Stimulated activated CD4-positive, alpha-beta T cell treated with anti-CD3 and anti-CD28 coated beads, Interleukin-12 subunit alpha, Interleukin-12 subunit beta, amount 100 ng/mL, for 4 hours (primary cell): Measurements from ENCODE around the gene RNF148.

ENCODE experiments used
- DNase-seq: peaks from one replicate; pipeline ENCODE4 v3.0.0-alpha.2; 2020

RNF148 gene, protein sequence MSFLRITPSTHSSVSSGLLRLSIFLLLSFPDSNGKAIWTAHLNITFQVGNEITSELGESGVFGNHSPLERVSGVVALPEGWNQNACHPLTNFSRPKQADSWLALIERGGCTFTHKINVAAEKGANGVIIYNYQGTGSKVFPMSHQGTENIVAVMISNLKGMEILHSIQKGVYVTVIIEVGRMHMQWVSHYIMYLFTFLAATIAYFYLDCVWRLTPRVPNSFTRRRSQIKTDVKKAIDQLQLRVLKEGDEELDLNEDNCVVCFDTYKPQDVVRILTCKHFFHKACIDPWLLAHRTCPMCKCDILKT

DNA sequence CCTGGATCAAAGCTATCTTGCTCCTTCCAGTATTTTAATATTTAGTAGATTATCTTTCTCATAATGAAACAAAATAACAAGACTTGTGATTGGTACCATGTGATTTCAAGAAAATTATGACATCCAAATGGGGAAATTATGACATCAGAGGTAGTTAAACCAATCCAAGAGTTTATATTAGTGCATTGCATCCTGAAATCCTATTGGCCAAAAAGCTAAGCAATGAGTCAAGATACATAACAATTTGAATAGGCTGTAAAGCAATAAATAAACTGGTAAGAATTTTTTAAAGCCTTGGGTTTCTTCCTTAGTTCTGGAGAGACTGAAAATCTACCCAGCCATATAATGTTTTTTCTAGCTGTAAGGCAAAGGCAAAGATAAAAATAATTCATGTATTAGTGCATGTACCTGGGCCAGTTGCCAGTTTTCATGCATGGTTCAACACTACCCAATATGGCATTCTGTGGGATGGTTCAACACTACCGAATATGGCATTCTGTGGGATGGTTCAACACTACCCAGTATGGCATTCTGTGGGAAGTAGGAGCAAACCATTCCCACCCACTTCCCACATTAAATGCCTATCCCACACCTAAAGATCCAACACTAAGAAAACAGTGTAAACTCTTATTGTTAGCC is at the start of gene RNF148:
Gene RNF148 (minus strand): TSS at position 51 of the 639 bp plus-strand sequence. CDS start 172 bp downstream, outside the sequence.
- no peak for DNase-seq

DNA sequence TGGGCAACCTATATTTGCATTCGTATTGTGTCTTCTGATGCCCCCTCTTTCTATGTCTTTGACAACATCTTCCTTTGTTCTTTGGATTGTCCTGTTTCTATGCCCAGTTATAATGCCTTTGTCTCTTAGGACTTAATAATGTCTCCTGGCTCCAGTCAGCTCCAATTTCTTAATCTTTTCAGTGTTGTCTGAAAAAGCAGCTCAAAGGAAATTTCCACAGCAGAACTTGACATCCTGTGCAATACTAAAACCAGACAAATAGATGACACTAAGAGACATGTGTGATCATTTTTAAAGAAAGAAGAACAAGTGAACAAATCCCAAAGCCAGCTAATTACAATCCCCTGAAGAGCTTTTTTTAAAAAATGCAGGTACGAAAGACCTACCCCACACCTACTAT is 47.7 kb upstream of the RNF148 start:
- no peak for DNase-seq

DNA sequence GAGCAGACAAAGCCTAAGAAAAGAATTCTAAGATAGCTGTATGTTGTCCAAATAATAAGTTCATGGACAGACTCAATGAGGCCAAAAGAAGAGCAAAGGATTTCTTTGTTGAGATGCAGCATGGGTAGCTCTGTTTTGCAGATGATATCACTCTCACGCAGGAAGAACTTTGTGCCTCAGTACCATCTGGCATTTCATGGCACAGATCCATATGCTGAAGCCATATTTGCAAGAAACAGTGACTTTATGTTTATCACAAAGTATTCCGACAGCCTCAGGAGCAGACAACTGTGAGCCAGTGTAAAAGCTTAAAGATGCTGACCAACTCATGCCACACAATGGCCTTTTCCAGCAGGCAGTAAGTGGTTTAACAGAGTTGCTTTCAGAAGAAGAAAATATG is 45.5 kb upstream of the RNF148 start:
- DNase-seq, result no peak

DNA sequence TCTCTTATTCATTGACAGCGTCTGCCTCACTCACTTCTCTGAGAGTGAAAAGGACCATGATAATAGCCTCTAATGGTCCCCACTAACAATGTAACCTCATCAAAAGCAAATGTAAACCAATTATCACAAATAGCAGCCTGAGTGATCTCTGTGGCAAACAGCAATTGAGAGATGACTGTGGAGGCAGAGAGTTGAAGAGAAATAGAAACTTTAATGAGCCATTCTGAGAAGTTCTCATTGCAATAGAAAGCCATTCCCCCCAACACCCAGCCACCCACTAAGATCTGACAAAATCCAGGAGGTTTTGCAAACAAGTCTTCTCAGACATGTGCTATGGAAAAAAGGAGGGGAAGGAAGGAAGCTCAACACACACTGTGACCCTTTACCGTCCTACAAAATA is 44.2 kb upstream of the RNF148 start:
- DNase-seq, result no peak

DNA sequence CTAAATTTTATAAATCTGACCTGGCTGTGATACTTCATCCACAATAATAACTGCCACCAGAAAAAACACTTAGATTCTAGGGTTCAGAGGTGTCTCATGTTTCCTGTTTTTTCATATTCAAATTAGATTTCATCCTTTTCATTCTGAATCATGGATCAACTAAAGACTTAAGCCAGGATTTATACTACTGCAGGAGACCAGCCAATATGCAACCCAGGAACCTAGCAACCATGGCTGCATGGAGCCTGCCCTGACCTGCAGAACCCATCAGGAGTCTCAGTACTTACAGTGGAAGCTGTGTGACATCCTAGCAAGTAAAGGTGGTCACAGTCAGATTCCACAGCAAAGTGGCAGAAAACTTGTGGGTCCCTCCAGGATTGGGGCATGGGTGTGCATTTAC is 40.5 kb upstream of the RNF148 start:
- no peak for DNase-seq

DNA sequence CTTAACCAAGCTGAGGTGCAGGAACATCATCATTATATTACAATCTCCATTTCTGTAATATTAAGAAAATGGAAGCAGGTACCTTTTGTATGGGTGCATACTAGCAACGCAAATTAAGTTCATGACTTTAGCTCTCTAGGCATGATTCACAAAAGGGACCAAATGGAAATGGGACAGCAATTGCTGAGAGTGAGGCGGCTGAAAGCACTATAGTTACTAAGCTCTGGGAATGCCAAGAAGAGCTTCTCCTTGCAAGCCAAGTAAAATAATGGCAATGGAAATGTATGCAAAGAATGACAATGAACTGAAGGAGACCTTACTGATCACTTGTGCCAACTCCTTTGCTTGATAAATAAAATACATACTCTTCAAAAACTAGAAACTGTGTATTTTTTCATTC is 36.2 kb upstream of the RNF148 start:
- DNase-seq, result no peak

DNA sequence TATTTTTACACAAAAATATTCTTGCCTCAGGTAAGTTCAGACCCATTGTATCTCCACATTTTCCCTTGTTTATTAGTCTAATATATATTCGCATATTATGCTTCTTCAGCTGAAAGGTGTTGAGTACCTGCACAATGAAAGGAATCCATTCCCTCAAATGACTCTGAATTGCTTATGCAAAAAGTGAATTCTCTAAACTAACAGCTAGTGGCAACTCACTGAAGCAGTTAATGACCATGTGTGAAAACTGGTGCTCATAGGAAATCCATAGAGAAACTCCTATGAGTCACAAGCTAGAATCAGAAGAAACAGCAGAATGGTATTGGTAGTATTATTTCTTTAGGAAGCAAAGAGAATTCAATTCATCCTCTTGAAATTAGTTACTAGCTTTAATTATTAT is 33.5 kb upstream of the RNF148 start:
- DNase-seq, result no peak

DNA sequence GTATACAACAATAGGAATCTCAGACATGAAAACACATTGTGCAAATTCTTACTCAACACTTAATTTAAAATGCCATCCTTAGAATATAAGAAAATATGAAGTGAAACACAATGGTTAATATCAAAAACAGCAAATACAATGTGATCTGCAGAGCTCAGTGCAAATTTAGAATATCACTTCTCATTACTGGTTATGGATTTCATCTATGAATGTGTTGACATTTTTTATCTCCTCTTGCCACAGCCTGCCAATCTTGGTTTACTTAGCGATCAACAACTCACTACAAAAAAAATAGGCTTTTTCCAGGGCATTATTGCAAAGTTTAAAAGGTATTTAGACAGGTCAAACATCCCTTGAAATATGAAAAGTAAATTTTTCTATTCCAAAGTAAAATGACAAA is 25.0 kb upstream of the RNF148 start:
- DNase-seq, result no peak

DNA sequence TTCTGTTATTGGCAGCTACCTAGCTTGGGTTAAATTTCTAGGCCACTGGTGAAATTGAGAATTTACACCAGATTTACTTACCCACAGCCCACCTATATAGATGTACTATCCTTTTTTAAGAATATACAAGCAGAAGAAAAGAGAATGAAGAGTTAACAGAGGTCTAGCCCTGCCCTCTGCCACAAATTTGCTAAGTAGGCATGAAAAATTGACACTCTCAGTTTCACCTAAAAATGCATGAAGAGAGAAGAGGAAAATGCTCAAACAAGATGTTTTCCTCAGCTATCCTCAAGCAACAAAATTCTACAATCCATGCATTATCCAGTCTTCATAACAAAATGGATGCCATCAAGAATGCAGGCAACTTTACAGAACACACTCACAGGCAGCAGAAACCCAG is 24.6 kb upstream of the RNF148 start:
- no peak for DNase-seq

DNA sequence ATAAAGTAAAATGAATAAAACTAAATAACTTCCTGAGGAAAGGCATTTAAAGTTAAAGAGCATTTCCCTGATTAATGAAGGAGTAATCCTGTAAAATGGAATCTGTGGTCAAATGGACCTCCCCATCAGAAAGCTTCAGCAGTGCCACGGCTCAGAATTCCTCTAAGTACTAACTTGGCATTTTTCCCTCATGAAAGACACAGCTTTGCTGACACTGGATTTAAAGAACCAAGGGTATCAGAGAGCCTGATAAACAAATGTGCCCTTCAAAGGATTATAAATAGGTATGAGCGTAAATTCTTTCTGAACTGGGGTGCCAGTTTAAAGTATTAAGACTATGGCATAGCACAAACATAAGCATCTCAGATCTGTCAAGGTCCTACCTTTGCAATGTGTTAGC is 24.2 kb upstream of the RNF148 start:
- no peak for DNase-seq

DNA sequence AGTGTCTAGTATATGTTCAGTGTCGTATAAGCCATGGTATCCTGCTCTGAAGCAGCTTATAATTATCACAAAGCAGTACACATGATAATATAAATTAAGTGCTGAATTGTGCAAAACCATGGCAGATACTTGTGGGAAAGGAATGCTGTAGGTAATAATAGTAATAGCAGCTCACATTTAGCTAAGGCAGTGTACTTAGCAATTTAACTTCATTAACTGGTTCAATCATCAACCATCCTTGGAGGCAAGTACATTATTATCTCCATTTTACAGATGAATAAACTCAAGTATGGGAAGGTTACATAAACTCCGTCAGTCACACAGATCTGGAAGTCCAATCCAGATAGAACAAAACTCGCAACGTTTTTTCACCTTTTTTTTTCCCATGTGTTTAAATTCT is 21.6 kb upstream of the RNF148 start:
- DNase-seq, result no peak

DNA sequence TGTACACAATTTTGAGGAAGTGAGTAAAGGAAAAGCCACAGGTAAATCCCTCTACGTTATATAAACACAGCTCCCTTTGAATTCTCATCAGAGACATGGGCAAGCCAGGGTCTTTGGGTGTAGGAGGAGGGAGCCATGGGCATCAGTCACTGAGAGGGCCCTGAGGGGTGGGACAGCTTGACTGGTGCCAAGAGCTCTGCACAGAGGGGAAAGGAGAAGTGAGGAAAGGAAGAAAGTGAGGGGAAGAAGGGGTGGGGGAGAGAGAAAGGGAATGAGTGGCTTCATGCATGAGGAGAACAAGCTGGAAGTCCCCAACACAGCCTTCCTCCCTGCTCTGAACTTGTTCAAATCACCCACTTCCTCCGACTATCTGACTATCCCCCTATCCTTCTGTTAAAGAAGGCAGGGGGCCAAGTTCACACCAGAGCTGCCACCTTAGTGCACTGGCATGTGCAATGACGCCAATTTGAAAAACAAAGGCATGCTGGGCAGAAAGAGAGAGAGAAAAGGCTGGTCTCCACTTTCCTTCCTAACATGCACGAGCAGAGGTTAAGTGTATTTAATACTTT is 16.4 kb upstream of the RNF148 start:
- no peak for DNase-seq

DNA sequence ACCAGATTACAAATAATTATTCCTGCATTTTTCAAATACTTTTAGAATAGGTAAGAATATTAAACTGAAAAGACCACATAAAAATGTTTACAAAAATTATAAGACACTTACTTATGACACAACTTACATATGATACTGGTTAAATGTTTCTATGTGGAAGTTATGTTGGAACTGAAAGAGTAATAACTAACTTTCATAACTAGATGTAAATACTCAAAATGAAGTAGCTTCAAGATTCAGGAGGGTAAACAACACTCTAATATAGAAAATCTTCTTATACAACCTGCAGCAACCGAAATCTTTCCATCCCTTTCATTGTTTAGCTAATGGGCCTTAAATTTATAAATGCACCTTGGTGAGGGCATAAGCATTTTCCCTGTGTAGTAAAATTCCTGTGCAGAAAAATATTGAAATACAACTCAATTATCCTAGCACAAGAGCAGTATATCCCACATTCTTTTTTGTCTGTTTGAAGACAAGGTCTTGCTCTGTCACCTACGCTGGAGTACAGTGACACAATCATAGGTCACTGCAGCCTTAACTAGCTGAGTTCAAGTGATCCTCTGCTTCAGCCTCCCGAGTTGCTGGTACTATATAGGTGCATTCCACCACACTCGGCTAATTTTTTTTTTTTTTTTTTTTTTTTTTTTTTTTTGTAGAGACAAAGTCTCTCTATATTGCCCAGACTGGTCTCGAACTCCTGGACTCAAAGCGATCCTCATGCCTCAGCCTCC is 14.8 kb upstream of the RNF148 start:
- no peak for DNase-seq

DNA sequence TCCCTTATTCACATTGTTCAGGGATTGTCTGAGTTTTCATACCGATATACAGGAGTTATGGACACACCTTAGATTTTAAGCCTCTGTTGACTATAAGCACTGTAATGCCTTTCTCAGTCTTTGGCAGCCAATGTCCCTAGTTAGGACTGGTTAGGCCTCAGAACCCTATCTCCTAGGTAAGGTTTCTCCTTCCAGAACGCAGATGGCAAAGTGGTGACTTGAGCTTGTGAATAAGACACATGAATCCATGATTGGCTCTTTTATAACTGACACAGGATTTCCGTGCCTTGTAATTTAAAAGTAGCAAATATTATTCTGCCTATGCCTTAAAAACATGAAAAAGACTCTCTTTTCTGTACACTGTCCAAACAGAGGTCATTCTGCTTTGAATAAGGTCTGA is 12.5 kb upstream of the RNF148 start:
- DNase-seq, result no peak

DNA sequence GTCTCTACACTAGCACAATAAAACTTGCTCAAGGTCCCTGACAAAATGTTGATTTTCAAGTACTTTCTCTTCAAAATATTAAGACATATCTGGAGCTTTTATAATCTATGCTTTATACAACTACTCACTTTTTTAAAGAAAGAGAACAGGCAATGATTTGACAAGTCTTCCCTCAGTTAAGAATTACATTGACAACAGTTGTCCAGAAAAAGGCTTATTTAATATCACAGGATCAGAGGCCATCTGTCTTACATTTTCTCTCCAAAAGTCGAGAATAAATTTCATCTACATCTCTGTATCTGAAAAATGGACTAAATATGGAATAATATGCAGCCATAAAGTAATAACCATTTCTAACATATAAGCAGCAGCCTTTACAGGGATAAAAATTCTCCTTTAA is 8.2 kb upstream of the RNF148 start:
- no peak for DNase-seq

DNA sequence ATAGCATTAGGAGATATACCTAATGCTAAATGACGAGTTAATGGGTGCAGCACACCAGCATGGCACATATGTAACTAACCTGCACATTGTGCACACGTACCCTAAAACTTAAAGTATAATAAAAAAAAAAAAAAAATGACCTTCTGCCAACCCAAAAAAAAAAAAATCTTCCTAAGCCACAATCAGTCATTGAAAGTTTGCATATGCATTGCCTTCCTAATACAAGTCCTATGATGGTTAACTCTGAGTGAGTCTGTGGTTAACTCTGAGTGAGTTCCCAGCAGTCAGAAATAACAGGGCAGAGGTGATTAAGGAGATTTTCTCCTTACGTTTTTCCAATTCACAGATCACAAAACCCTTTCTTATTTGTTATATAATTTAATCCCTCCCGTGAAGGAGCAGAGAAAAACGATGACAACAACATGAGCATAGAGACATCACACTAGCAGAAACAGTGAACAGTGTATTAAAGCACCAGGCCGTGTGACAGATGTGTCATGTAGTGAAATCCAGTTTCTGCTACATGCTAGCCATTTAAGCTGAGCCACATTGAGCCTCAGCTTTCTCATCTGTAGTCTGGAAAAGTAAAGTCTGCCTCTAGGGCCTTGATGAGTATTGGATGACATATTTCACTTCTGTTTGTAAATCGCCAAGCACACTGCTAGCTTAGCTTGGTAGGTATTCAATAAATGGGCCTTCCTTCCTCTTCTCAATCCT is 7.4 kb upstream of the RNF148 start:
- no peak for DNase-seq

DNA sequence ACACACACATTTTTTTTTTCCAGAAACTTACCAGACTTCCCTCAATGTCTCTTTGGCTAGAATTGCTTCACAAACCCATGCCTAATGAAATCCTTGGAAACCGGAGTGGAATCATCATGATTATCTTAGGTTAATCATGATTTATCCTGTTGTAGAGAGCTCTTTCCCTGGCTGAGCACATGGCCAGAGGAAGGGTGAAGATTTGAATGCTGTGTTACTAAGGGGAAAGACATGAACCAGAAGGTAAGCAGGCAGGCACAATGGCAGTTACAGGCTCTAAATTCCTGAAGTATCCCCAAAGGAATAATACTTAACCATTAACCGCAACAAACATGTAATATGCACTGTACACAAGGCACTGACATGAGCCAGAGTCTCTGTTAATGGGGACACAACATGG is 4.1 kb upstream of the RNF148 start:
- DNase-seq, result no peak

DNA sequence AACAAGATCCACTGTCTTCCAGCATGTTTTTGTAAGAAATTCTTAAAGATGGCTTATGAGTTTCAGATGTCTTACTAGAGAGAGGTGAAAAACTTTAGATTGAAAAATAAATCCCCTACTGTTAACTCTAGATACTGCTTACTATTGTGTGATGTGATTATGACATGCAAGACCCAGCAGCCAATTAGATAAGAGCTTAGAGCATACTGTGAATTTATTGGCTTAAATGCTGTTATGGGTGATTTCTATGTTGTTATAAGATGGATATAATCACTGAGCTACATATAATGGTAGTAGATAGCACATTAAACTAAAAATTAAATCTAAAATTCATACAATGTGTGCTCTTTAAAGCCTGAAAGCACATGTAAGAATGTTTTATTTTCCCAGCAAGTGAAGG is 3.7 kb downstream of the RNF148 start, which contains the start of gene RNF133:
Gene RNF133 (minus strand): TSS at position 101 of the 400 bp plus-strand sequence. CDS start 199 bp downstream, outside the sequence.
- no peak for DNase-seq

DNA sequence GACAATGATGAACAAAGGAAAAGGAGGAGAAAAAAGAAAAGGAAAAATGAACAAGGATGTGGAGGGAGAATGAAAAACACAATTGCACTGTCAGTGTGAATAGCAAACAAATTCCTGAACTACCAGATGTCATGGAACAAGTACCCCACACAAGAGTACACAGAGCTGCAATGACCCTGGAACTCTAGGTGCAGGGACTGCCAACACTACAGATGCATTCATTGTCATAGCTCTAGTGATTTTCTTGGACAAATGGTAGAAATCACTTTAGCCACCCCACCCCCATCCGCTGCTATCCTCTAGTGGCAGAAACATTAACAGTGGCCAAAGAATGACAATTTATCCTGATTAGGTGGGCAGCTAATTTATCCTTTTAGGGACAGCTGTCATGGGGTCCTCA is 6.9 kb downstream of the RNF148 start:
- no peak for DNase-seq

DNA sequence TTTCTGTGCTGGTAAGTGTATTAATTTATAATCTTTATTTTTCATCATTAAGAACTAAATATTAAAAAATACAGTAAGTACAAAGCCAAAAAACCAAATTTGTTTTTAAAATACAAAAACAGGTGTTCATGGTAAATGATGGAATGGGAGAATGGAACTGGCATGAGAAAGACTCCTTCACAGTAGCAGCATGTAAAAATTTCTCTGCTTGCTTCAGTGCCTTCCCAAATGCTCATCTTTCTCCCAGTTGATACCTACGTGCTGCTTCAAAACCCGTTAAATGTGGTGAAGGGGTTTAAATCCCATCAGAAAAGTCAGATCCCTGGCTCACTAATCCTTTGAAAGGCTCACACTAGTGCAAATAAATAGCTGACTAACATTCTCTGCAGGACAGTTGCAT is 8.0 kb downstream of the RNF148 start:
- DNase-seq, result no peak

DNA sequence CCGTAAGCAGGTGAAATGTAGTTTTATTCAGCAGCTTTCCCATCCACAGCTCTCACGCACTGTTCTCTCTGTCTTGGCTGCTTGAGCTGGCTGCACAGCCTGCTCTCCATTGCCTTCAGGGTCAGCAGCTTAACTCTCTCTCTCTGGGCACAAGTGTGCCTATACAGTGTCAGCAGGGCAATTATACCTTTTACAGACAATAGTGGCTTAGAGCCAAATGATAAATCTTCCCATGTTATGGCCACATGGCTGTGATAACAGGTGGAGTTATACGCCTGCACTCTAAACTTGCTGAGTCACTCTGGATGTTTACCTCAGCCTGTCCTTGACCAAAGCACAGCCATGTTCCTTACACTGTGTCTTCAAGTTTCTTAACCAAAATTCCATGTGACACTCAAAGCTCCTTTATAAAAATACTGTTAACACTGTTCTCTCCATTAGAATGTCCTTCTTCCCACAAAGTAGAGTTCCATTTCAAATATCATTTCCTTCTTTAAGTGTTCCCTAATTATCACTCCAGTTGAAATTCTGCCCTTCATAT is 9.9 kb downstream of the RNF148 start:
- DNase-seq, result no peak

DNA sequence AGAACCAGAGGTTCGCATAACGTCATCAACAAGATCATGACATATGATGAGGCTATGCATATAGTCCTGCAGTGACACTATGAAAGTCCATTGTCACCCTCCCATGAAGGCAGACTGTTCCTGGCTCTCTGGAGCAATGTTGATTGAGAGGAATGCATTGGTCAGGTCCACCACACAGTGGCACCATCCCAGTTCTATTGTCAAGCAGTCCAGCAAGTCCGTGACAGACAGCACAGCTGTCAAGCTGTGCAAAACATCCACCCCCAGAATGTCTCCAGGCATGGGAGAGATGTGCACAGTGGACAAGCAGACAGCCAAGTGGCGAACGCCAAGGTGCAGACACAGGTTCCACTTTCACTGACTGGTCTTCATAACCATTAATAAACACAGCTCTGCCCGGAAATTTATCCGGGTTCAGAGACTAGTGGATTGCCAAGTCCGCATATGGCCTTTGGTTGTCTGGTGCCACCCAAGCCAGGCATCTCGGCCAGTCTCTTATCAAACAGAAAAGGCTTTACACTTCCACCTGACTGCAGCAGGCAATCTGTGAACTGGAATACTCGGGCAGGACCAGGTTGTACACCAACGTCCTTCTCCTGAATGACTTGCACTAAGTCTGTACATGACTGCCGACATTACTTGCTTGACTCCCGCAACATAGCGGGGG is 11.0 kb downstream of the RNF148 start:
- DNase-seq, result no peak
